NCI-H510A (cell line): ENCODE measurements around the gene PRRT1.
A peak's percentile ranks its signal among the peaks of the same experiment; 100 is the strongest.
"Not testable (repeated sequence)": the region's sequence is repeated elsewhere in the genome, so short reads cannot be mapped to it uniquely, and the experiment has no call there.

Experiments used
- DNase-seq: peaks from one replicate; lab custom pipeline; 2025; lab: John Stamatoyannopoulos, UW

Gene PRRT1

DNA sequence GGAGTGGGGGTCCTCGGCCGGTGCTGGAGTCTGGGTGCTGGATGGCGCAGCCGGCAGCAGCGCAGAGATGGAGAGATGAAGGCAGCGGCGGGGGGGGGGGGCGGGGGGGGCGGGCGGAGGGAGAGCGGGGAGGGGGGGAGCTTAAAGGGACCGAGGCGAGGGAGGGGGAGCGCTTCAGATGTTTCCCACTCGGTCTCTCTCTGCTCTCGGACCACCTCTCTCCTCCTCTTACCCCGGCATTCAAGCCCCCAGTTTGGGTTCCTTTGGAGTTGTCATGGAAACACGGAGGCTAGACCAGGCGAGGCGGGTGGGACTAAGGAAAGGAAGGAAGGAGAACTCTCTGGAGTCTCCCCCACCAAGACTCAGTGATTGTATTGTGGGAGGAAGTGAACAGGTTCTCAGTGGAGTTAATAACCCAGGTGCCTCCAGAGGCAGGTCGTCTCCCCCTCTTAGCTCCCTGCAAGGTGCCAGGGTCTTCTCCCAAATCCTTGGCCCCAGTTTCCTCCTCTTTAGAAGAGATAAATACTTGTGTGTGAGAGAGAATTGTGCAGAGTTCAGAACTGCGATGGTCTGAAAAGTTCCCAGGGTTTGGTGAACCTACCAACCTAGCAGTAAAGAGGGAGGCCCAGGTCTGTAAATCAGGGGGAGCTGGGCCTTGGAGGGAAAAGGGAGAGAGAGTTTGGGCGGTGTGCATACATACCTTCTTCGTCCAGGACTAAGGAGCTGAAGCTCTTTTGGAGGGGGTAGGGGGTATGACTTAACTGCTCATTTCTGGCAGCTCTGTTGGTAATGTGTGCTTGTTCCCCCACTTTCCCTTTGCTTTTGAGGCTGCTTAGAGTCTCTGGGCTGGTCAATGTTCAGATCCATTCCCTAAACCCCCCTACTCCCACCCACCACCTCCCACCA lies at the start of gene PRRT1:
TSS of gene PRRT1 (minus strand) at position 77 of the 906 bp plus-strand sequence. CDS start 112 bp downstream, outside the sequence.
- DNase-seq, result no peak

DNA sequence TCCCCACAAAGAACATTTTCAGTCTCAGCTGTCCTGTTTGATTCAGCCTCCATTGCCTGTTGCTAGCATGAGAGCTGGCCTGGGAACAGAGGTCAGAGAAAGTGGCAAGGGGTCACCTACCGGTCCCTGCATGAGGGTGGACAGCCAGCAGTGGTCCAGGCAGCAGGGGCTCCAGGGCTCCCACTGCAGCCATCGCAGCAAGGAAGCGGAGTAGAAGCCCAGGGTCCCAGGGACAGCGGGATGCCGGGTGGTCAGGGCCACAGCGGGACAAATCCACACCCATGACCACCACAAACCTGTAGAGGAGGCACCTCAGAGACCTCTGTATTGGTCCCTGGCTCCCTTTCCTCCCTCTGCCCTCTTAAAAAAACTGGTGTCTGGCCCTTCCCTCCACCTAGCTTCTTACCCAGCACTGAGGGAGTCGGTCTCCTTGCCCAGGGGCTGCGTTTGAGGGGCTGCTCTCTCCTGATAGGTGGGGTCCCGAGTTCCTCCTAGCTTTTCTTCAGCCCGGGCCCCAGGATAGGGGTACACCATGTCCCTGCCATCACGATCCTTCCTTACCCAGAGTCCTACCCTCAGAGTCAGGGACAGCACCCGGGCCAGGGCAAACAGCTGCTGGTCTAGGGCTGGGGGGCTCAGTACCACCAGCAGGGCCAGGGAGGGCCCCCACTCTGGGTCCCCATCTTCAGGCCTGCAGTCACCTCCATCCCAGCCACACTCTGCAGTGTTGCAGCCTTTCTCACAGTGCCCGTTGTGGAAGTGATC lies 49.2 kb upstream of the PRRT1 start:
- DNase-seq, result no peak

- no peak for DNase-seq
These were observed 47.1 kb upstream of the PRRT1 start for GRCh38 chr6:32198866-32199265.

GRCh38 chr6:32198345-32198696 lies 46.6 kb upstream of the PRRT1 start:
- no peak for DNase-seq

DNA sequence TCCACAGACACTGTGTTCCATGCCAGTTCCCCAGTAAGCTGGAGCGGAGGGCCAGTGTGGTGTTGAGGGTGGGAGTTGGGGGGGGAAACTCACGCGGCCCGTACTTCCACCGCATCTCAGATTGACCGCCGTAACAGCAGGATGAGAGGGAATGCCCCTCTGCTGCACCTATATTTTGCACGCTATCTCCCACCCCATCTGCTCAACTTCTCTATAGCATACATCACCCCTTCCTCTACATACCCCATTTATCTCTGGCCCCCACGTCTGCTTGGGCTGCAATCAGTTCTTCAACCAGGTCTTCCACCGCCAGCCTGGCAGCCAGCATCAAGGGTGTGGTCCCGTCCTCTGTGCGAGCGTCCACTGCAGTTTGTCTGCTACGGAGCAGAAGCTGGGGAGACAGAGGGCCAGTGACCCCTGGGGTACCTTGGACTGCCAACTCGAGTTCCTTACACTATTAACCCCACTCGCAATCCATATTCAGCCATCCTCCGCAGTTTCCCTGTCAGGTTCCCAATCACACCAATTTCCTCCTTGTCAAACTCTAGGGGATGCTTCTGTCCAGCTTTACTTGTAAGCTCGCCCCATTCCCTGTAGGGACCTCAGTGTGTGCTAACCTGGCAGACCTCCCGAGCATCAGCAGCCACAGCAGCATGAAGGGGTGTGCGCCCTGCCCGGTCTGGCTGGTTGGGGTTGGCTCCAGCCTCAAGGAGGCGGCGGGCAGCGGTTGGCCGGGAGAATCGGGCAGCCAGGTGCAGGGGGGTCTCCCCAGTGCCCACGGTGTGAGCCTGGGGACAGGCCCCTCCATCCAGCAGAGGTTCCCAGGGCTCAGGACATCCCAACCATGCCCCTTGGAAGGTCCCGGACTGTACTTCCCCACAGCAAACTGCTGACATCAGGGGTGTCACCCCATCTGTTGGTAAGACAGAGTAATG lies 45.2 kb upstream of the PRRT1 start:
- DNase-seq, result no peak

DNA sequence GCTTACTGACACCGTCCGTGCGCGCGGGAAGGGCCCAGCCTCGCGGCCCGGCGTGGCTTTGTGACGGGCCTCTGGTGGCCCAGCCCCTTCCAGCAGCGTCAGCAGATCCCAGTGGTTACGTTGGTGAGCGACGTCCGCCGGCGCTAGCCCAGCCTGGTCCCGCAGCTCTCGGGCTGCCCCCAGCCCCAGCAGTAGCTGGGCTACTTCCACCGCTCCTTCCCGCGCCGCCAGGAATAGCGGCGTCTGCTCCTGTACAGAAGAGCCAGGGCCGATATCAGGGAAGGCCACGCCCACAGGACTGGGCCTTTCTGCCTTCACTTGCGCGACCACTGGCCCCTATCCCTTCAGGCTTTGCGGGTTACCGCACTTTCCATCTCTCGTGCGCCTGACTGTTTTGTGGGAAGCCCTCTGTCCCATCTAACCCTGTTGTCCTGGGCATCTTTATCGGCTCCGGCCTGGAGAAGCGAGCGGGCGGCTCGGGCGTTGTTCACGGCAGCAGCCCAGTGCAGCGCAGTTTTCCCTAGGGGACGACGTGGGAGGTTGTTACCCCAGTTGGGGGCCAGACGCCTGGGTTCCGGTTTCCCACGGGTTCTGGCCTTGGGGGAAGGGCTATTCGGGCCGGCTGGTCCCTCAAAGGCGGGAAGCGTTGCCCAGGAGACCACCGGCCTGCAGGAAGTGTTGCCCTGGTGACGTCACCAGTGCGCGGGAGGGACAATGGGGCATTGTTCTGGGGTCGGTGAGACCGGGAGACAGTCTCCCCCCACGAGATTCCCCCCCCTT lies 44.4 kb upstream of the PRRT1 start:
- DNase-seq, result peak; percentile 88

DNA sequence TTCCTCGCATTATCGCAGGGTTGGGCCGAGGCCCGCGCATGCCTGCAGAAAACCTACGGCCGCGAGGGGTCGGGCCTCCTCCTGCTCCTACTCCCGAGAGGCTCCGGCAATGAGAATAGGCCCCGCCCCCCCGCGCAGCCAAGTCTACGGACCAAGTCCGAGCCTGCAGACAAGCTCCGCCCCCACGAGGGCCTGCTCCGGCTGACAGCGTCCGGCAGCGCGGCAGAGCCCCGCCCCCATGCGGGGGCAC lies 43.8 kb upstream of the PRRT1 start:
- peak; percentile 100 for DNase-seq

GRCh38 chr6:32194825-32195651 lies 43.3 kb upstream of the PRRT1 start:
- DNase-seq, result no peak

DNA sequence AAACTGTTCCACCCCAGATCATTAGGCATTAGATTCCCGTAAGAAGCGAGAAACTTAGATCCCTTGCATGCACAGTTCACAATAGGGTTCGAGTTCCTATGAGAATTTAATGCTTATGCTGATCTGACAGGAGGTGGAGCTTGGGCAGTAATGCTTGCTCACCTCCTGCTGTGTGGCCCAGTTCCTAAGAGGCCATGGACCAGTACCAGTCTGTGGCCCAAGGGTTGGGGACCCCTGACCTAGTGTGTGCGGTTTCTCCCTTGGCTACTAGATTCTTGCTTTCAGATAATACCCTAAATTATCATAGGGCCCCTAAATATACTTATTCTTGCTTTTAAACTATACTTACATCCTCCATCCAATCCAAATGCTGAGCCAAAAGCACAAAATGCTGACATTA lies 42.6 kb upstream of the PRRT1 start:
- DNase-seq, result no peak

GRCh38 chr6:32193096-32193495 lies 41.4 kb upstream of the PRRT1 start:
- not testable (repeated sequence) for DNase-seq

DNA sequence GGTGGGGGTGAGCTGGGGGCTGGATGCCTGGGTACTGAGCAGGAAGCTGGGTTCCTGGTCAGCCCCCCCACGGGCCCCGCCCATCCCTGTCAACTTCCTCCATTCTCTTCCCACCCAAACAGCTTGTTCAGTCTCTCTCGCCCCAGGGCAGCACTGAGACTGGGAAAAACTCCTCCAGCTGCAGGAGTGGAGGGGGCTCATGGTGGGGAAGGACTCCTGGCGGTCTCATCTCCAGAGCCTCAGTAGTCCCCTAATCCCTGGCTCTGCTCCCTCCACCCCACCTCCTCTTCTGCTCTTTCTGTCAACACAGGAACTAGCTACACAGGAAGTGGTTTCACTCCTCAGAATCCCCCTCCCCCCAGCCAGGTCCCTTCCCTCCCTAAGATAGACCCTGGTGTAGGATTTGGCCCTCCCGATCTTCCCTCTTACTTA lies 40.9 kb upstream of the PRRT1 start, which contains the start of gene GPSM3:
TSS of gene GPSM3 (minus strand) at position 36 of the 432 bp plus-strand sequence. CDS start 130 bp downstream, outside the sequence.
- DNase-seq, result peak; percentile 52

GRCh38 chr6:32191696-32192607 lies 40.2 kb upstream of the PRRT1 start:
- no peak for DNase-seq

- no peak for DNase-seq
These were observed 39.4 kb upstream of the PRRT1 start for GRCh38 chr6:32190911-32191677.

- DNase-seq, result peak; percentile 82
These were observed 38.5 kb upstream of the PRRT1 start, which contains the start of gene PBX2 for GRCh38 chr6:32190054-32190851. PBX2 (minus strand) TSS chr6:32190202; CDS start chr6:32189915, 287 bp downstream.

GRCh38 chr6:32189742-32190053 lies 38.0 kb upstream of the PRRT1 start:
- DNase-seq, result no peak

- no peak for DNase-seq
These were observed 37.5 kb upstream of the PRRT1 start for GRCh38 chr6:32189069-32189741.

GRCh38 chr6:32188381-32189068 lies 36.8 kb upstream of the PRRT1 start:
- DNase-seq, result no peak
